Raji (cell line): ENCODE data around the gene SEMA3A.

Source experiments
- POLR2A ChIP-seq: IDR thresholded peaks from 2 replicates; pipeline ENCODE4 v1.6.1; 2011; ENCODE audit warnings: low read depth, low read length, control low read depth; ENCODE audit not compliant: insufficient read depth

Gene SEMA3A

GRCh38 chr7:84204655-84205054 lies 10.1 kb upstream of the SEMA3A start:
- TF ChIP-seq POLR2A: no peak

- no peak for TF ChIP-seq POLR2A
These were observed 8.3 kb upstream of the SEMA3A start for GRCh38 chr7:84202855-84203254.

GRCh38 chr7:84200859-84201258 lies 6.3 kb upstream of the SEMA3A start:
- no peak for TF ChIP-seq POLR2A

- TF ChIP-seq POLR2A: no peak
These were observed 4.6 kb upstream of the SEMA3A start for GRCh38 chr7:84199216-84199615.

- no peak for TF ChIP-seq POLR2A
These were observed 1.5 kb upstream of the SEMA3A start for GRCh38 chr7:84196084-84196503.

GRCh38 chr7:84195295-84196060 lies 889 bp upstream of the SEMA3A start:
- no peak for TF ChIP-seq POLR2A

GRCh38 chr7:84193747-84194146 lies 842 bp downstream of the SEMA3A start:
- TF ChIP-seq POLR2A: no peak

- TF ChIP-seq POLR2A: no peak
These were observed 2.7 kb downstream of the SEMA3A start for GRCh38 chr7:84191842-84192241.

DNA sequence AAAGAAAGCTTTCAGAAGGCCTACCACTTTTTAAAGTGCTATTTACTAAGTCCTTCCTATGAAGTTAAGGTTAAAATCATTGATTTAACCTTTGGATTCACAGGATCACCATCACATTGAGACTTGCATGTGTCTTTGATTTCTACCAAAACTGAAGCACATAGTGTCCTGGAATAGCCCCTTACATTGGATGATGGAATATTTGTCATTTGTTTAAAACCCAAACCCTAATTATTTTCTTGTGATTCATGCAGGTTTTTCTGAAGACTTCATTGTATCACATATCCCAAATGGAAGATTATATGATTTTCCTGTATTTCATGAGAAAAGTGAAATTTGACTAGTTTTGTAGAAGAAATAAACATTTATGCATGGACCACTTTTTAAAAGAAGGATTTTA lies 3.3 kb downstream of the SEMA3A start:
- no peak for TF ChIP-seq POLR2A

GRCh38 chr7:84190016-84190705 lies 4.4 kb downstream of the SEMA3A start:
- no peak for TF ChIP-seq POLR2A

- TF ChIP-seq POLR2A: no peak
These were observed 5.7 kb downstream of the SEMA3A start for GRCh38 chr7:84188786-84189405.

DNA sequence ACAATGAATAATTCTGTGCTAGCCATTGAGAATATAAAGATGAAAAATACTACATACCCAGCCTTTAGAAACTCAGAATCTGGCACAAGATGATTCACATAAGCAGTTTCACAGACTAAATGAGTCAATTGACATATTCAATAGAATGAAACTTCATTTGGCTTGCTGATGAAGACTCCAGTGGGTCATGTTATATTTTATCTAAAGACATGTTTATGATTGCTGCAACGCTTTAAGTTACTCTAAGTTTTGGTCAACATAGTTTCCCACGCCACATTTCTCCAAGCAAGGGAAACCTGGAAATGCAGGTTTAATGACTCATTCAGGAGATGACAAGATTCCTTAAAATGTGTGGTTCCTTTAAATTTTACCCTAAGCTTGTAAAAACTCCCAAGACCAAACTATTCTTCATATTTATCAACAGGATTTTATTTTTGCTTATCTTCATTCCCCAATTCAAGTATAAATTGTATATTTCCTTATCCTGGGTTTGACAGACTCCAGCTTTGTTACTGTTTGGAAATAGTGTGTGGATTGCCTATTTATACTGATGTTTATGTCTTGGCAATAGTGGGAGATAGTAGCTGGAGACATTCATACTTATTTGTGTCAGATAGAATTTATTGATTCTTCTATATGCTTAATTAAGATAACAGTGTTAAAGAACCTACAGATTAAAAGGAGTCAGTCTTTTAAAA lies 6.6 kb downstream of the SEMA3A start:
- no peak for TF ChIP-seq POLR2A

DNA sequence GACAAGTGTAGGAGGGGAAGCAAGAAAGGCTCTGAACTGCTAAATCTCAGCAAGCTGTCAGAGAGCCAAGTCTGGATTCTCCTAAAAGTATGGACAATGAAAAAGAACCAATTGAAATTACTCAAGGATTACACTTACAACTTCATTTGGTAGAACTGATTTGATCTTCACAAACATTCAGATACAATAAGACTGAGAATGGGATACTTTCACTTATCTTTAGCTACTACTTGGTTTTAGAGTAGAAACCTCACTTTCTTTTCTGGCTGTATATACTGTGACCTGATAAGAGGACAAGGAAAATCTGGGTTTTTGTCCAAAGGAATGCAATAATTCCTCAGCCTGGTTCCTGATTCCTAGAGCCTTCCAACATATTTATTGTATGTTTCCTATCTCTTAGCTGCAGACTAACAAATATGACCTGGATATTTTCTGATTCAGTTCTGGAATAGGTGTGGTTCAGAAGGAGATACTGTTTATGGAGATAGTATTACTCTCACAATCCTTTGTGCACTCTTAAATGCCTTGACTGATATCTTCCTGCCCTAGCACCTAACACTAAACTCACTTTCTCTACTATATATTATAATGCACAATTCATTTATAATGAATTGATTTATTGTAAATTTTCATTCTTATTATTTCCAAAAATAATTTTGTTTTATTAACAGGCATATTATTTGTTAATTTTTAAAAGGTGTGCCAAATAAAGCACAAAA lies 7.3 kb downstream of the SEMA3A start:
- TF ChIP-seq POLR2A: no peak

GRCh38 chr7:84183741-84184140 lies 10.8 kb downstream of the SEMA3A start:
- TF ChIP-seq POLR2A: no peak

DNA sequence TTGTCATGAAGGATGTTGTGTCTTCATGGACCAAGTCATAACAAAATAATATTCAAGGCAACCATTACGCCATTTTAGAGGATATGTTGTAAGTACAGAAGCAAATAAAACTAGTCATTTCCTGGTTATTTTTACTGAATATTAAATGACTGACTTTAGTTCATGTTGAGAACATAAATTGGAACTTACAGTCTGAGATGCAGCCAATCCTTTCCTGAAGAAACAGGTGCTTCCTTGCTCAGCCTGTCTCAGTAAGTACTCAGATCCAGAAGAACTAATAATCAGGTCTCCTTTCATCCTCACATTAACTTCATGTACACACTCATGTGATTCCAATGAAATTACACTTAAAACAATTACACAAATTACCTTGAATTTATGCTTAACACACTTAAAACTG lies 12.3 kb downstream of the SEMA3A start:
- TF ChIP-seq POLR2A: no peak
